Measurements from ENCODE around the gene CAMKK2.

DNA sequence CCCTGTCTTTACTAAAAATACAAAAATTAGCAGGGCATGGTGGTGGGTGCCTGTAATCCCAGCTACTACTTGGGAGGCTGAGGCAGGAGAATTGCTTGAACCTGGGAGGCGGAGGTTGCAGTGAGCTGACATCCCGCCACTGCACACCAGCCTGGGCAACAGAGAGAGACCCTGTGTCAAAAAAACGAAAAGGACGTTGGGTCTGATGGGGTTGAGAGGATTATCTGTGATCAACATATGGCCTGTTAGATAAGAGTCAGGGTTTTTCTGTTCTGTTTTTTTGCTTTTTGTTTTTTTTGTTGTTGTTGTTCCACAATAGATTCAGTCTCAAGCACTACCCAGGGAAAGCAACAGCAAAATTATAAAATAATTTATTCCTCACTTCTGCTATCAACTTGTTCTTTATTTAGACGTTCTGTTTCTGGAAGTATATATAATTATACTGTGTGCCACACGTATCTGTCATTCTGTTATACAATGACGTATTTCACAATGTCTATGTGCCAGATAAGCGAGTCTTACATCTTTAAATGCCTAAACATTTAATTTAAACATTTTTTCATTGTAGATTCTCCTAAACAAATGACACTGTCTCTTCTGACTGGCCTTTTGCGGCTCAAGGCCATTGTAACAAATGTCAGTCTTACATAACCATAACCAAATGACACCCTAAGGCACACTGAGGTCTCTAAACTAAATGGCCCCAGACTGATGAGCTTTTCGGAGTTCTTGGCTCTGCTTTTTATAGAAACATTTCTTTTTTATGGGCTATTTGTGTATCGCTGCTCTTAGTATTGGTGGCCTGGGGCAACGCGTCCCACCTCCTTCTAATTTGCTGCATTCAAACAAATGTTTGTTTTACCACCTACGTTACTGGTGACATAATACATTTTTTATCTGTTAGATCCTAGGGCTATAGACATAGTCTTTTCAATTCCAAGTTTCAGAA lies 93.8 kb downstream of the CAMKK2 start:
- TF ChIP-seq, protein P1, sequence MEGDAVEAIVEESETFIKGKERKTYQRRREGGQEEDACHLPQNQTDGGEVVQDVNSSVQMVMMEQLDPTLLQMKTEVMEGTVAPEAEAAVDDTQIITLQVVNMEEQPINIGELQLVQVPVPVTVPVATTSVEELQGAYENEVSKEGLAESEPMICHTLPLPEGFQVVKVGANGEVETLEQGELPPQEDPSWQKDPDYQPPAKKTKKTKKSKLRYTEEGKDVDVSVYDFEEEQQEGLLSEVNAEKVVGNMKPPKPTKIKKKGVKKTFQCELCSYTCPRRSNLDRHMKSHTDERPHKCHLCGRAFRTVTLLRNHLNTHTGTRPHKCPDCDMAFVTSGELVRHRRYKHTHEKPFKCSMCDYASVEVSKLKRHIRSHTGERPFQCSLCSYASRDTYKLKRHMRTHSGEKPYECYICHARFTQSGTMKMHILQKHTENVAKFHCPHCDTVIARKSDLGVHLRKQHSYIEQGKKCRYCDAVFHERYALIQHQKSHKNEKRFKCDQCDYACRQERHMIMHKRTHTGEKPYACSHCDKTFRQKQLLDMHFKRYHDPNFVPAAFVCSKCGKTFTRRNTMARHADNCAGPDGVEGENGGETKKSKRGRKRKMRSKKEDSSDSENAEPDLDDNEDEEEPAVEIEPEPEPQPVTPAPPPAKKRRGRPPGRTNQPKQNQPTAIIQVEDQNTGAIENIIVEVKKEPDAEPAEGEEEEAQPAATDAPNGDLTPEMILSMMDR (IDR thresholded peaks at IDR 0.05): no peak
- TF ChIP-seq POLR2AphosphoS5 (IDR thresholded peaks at IDR 0.05) (no peak), POLR2A (IDR thresholded peaks at IDR 0.05) (no peak), EP300 (IDR thresholded peaks at IDR 0.05; ENCODE audit: low read depth) (no peak)

Data from transverse colon (tissue), 4 donors.